GM18861 (cell line): ENCODE data around the gene CRYAB.
"Not testable (repeated sequence)": the region's sequence is repeated elsewhere in the genome, so short reads cannot be mapped to it uniquely, and the experiment has no call there.

Source experiments
- ATAC-seq: cut with Tn5 transposase; IDR thresholded peaks from one replicate; pipeline ENCODE4 v1.9.1; 2021; ENCODE audit not compliant: unreplicated experiment

Gene CRYAB

DNA sequence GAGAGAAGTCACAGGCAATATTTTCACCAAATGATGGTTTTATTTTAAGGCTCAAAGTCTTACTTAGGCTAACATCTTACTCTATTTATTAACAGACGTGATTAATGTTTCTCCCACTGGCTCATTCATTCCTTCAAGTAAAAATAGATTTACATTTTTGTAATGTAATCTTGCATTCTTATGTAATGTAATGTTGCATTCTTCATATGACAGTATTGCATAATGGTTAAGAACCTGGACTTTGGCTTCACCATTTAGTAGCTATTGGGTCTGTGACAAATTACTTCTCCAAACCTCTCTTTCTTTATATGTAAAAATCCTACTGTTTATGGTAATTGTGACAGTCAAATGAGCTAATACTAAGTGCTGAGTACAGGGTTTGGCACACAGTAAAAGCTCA is 22.3 kb upstream of the CRYAB start:
- ATAC-seq = no peak

- ATAC-seq = not testable (repeated sequence)
These were observed 21.6 kb upstream of the CRYAB start for GRCh38 chr11:111933176-111933575.

- no peak for ATAC-seq
These were observed 21.0 kb upstream of the CRYAB start for GRCh38 chr11:111932611-111932950.

DNA sequence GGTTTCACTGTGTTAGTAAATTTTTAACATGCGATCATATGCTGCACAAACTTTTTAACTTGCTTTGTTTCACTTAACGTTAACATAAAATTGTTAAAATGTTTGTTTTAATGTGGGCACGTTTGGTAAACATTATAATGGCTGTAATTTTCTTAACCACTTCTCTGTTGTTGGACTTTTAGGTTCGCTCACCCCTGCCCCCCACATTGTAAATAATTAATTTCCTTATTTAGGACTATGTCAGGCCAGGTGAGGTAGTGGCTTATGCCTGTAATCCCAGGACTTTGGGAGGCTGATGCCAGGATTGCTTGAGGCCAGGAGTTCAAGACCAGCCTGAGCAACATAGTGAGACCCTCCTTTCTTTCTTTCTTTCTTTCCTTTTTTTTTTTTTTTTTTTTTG is 18.9 kb upstream of the CRYAB start:
- ATAC-seq = no peak

DNA sequence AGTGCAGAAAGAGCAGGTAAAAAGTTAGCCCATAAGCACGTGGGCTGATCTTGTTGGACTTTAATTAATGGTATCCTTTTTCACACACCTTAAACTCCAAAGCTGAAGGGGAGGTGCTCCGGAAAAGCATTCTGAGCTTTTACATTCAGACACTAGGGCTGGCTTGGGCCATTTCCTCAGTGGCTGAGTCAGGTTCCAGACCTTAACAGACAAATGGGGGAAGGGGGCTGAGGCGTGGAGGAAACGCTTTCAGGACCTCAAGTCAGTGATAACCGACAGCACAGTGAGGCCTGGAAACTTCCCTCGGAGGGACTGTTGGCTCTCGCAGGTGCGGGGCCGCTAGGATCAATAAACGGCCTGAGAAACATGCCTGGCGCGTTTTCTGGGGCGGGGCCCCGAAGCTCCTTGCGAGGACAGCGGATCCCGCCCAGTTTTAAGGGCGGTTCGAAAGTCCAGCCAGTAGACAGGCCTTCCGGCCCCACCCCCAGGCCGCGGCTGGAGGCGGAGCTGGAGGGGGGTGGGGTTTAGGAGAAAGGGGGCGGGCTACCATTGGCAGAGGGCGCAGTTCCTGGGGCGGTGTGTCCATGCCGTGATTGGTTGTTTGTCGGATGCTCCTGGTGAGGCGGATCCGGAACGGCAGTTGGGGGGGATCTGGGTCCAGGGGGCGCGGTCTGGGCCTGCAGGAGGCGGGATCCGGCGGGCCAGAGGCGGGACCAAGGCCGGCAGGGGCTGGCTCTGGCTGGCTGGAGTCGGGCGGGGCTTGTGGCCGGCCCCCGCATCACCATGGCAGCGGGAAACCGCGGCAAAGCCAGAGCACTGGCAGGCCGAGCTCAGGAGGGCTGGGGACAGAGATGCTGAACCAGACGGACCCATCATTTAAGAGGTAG is 15.2 kb upstream of the CRYAB start:
- ATAC-seq = peak; percentile 85

DNA sequence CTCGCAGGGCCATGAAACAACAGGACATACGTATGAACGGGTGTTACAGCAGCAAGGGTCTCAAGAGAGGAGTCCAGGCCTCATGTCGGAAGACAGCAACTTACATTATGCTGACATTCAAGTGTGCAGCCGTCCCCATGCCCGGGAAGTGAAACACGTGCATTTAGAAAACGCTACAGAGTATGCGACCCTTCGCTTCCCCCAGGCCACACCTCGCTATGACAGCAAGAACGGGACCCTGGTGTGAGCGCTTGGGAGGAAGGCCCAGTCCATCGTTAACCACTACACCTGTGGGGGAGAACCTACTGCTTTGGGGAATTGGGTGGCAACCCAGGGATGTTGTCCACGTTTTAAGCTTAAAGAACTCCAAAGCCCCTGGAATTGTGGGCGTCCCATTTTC is 14.4 kb upstream of the CRYAB start:
- no peak for ATAC-seq

DNA sequence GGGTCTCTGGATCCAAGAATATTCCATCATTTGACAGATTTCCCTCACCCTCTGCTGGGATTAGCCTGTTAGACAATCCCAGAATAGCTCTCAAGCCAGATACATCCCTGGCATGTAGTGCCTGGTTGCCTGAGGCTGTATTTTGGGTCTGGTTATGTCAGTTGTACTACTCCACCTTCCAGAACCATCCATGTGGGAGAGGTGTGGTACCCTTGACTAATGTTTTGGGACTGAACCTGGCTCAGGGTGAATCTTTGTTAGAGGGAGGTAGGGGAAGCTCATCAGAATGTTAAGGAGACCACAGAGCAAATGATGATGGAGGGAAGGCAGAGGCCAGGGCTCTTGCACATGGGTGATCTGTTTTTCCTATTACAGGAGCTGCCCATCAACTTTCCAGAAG is 12.4 kb upstream of the CRYAB start:
- no peak for ATAC-seq

DNA sequence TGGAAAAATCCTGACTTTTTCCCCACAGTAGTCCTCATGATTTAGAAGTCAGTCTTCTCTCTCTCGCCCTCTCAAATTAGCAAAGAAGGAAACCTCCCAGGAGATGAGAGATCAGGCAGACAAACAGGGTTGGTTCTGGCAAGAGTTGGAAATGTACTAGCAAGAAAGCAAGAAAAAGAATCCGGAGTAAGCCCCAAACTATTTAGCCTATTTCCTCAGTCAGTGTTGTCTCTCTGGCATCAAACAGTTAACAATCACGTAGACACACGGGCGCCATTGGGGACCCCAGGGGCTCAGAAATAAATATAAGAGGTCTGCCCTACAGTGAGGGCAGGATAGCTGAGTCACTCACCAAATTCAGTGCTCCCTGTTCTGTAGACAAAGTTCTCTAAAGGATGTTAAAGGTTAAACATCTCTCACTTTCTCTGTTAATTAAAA is 11.8 kb upstream of the CRYAB start:
- no peak for ATAC-seq

GRCh38 chr11:111922803-111923202 is 11.2 kb upstream of the CRYAB start:
- no peak for ATAC-seq

GRCh38 chr11:111921541-111922230 is 10.1 kb upstream of the CRYAB start:
- ATAC-seq = no peak

GRCh38 chr11:111920908-111921307 is 9.3 kb upstream of the CRYAB start:
- no peak for ATAC-seq

DNA sequence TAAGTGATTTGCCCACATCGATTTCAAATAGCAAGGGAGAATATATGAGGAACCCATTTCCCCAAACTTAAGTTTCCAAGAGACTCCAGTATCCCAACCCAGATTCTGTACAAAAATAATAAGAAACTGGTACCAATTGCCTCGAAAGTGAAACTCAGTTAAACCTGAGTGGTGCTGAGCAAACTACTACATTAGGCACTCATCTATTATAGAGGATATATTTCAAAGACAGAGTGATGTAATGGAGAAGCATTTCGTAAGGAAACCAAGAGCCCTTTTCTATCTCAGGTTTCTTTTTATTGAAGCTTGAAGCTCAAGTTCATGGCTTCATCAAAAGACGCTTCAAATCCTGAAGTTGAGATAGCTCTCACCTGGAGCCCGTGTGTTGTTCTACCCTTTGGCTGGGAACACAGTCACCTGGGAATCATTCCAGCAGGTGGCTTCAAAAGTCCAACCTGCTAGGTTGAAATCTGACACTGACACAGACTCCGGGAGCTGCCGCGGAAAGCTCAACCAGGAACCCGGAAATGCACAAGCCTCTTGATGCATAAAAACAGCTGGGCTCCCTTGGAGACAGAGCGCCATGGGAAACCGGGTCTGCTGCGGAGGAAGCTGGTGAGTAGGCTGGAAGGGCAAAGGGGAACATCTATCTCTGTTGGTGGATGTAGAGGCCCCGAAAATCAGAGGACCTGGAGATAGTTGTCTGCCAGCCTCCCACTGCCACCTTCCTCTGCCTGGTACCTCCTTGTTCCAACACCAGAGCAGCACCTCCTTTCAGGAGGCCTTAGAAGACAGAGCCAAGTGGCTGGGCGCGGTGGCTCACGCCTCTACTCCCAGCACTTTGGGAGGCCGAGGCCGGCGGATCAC is 7.1 kb upstream of the CRYAB start, which contains the start of gene C11orf52:
TSS of gene C11orf52 (plus strand) at position 524 of the 867 bp plus-strand sequence. CDS start at position 584, 60 bp downstream.
- ATAC-seq = no peak

DNA sequence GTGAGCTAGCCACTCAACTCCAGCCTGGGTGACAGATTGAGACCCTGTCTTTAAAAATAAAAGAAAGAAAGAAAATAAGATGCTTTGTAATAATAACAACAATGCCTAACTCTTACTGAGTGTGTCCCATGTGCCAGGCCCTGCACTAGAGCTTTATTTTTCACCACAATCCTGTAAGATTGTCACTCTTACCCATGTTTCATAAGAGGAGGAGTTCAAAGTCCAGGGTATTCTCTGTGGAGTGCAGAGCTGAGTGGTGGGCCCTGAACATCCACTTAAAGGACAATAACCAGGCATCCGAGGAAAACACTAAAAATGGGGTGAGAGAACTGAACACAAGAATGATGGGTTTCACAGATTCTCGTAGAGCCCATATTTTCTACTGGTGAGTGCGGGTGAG is 6.2 kb upstream of the CRYAB start:
- ATAC-seq = no peak

GRCh38 chr11:111917312-111917711 is 5.7 kb upstream of the CRYAB start:
- ATAC-seq = no peak

- no peak for ATAC-seq
These were observed 5.2 kb upstream of the CRYAB start for GRCh38 chr11:111916768-111917167.

DNA sequence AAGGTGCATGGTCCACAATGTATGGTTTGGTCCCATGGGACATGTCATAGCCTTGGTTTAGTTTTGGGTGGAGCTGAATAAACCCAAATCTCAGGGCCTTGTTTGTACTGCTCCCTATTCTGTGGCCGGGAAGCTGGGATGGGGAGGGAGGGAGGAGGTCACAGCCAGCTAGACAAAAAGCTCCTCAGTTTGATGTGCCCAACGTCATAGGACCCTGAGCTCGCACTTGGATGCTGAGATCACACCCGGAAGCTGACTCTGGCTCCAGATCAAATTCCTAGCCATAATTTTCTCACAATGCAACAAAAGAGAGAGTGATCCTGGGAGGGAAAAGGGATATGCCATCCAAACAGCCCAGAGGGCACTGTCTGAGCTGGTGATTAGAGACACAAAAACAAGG is 2.4 kb upstream of the CRYAB start:
- ATAC-seq = no peak

- ATAC-seq = no peak
These were observed 1.7 kb upstream of the CRYAB start for GRCh38 chr11:111913031-111913861.

GRCh38 chr11:111912535-111912934 is 965 bp upstream of the CRYAB start, which contains the start of gene HSPB2:
Gene HSPB2, plus strand, starts transcription at chr11:111912734. Its CDS starts 96 bp downstream, at chr11:111912830.
- ATAC-seq = no peak

- no peak for ATAC-seq
These were observed 651 bp downstream of the CRYAB start for GRCh38 chr11:111910676-111911562.
